ENCODE results near the gene CACTIN.
"Not testable (repeated sequence)": the region's sequence is repeated elsewhere in the genome, so short reads cannot be mapped to it uniquely, and the experiment has no call there.

Gene CACTIN

DNA sequence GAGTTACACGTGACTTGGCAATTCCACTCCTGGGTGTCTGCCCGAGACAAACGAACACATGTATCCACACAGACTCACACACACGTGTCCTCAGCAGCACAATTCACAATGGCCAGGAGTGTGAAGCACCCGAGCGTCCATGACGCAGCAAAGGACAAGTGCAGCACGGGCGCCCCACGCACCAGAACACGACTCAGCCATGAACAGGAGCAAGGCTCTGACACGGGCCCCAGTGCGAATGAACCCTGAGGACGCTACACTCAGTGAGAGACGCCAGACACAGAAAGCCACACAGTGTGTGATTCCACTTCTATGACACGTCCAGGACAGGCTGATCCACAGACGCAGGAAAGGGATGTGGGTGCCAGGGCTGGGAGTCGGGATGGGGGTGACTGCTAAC lies 37.2 kb upstream of the CACTIN start:
- DNase-seq (ENCODE audit: low read depth in 2 of 2) = no peak

DNA sequence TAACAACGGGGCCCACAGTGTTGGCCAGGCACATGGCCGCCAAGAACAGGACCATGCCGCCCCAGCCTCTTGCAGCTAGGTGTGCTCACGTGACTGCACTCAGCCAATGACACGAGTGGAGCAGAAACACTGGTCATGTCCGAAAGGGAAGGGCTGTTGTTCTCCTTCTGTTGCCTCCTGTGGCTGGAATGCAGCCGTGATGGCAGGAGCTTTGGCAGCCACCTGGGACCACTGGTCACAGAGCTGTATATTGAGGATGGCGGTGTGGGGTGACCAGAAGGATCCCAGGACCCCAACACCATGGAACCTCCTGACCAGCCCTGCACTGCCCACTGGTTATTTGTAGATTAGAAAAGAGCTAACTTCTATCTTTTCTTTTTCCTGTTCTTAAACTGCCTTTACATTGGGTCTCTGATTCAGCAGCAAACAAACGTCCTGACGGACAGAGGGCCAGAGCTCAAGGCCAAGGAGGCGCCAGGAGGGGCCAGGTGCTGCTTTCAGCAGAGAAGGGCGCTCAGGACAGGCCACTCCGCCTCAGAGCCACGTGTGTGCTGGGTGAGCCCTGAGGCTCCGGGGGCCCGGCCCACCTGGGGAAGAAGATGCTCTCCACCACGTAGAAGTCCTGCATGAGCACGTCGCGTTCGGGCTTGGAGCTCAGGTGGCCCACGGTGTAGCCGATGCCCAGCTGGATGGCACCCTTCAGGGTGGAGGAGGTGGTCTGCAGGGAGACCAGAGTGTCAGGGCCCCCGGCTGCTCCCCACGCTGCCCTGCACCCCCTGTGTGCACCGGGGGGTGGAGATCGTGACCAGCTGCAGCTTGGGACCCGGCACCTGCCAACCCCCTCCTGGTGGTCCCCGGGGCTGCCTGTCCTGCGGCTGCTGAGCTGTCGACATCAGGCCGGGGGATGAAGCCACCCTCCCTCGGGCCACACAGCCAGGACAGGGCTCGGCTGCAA lies 35.0 kb upstream of the CACTIN start:
- no peak for DNase-seq (ENCODE audit: low read depth in 2 of 2)

- no peak for DNase-seq (ENCODE audit: low read depth in 2 of 2)
These were observed 34.1 kb upstream of the CACTIN start for GRCh38 chr19:3660493-3661219.

- DNase-seq (ENCODE audit: low read depth in 2 of 2) = no peak
These were observed 33.1 kb upstream of the CACTIN start for GRCh38 chr19:3659746-3660112.

- no peak for DNase-seq (ENCODE audit: low read depth in 2 of 2)
These were observed 32.5 kb upstream of the CACTIN start for GRCh38 chr19:3658870-3659745.

- DNase-seq (ENCODE audit: low read depth in 2 of 2) = no peak
These were observed 31.6 kb upstream of the CACTIN start for GRCh38 chr19:3658004-3658869.

GRCh38 chr19:3657395-3657769 lies 30.8 kb upstream of the CACTIN start:
- DNase-seq (ENCODE audit: low read depth in 2 of 2) = no peak

DNA sequence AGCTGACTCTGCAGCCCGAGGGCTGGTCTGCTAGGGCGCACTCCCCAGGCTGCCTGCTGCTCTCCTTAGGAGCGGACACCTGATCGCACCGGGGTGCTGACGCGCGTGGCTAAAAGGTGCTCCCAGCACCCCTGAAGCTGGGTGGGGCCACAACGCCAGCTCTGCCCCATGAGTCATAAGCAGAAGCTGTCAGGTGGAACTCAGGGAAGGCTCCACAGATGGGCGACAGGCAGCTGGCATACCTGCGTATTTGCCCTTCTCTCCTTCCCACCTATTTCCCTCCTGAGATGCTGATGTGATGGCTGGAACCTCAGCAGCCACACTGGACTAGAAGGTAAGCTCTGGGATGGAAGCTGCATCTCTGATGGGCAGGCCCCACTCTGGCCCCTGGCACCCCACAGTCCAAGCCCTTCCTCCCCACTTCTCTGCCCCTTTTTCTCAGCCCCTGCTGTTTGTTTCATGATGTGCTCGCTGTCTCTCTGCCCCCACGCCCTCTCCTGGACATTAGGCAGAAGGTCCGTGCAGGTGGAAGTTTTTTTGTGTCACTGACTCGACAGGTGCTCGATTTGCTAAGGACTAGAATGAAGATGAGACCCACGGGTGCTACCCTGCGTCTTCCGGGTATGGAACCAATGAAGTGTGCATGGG lies 30.3 kb upstream of the CACTIN start:
- DNase-seq (ENCODE audit: low read depth in 2 of 2) = no peak

GRCh38 chr19:3656073-3656746 lies 29.6 kb upstream of the CACTIN start:
- no peak for DNase-seq (ENCODE audit: low read depth in 2 of 2)

DNA sequence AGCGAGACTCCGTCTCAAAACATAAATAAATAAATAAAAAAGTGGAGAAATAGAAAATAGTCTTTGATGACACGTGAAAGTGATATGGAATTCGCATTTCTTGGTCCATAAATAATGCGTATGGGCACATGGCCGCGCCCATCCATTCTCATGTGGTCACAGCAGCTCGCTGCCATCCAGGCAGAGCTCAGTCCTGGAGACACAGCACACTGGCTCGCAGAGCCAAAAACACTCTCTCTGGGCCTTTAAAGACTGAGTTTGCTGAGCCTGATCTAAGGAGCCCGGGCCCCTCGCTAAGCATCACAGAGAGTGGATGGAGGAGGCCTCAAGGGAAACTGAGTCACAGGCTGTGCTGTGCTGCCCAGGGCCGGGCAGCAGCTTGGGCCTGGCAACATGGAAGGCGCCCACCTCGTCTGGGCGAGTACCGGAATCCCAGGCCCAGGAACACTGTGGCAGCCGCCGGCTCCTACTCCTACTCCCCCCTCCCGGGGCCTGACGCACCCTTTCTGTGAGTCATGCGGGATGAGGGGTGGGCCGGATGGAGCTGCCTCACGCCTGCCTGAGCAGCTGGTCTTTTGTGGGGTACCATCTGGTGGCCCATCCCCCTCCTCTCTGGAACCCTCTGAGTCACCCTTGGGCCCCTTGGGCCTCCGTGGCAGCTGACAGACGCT lies 28.9 kb upstream of the CACTIN start:
- no peak for DNase-seq (ENCODE audit: low read depth in 2 of 2)

DNA sequence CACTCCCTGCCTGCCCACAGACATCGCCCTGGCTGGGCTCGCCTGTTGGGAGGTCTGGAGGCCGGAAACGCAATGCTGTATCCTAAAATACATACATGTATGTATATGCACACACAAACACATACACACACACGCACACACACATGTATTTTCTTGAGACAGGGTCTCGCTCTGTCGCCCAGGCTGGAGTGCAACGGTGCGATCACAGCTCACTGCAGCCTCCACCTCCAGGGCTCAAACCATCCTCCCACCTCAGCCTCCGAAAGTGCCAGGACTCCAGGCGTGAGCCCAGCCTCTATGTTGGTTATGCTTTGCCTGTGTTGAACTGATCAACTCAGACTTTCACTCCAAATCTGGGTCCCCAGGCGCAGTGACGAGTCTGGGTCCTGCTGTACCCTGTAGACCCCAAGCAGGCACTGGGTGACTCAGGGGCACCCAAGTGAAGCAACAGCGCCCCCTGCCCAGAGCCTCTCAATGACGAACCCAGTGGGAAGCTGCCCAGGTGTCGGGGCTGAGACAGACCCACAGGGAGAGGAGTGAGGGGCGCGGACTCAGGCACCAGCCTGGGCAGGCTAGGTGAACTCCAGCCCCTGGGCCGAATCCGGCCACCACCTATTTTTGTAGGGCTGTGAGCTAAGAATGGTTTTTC lies 27.4 kb upstream of the CACTIN start:
- no peak for DNase-seq (ENCODE audit: low read depth in 2 of 2)

DNA sequence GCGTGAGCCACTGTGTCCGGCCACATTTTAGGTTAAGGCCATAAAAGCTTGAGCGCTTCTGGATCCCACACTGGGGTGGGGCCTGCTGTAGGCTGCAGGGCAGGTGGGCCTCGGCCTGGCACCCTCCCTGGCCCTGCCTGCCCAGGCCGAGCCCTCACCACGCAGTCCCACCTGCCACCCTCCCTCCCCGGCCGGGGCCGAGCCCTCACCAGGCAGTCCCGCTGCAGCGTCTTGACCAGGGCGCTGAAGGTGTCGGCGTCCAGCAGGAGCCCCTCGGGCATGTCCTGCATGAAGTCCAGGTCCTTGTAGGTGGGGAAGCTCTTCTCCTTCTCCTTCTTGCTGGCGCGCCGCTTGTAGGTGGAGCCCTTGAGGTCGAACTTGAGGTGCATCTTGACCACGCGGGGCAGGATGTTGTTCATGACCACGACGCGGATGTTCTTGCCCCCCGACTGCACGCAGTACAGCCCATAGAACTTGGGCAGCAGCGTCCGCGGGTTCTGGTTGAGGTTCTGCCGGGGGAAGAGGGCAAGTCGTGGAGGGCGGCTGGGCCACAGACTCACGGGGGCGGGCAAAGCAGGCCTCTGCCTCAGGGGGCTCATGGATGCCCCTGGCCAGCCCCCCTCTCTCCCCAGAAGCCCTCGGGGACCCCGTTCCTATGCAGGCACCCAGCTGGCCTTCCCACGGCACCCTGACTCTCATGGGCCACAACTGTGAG lies 26.6 kb upstream of the CACTIN start:
- no peak for DNase-seq (ENCODE audit: low read depth in 2 of 2)

DNA sequence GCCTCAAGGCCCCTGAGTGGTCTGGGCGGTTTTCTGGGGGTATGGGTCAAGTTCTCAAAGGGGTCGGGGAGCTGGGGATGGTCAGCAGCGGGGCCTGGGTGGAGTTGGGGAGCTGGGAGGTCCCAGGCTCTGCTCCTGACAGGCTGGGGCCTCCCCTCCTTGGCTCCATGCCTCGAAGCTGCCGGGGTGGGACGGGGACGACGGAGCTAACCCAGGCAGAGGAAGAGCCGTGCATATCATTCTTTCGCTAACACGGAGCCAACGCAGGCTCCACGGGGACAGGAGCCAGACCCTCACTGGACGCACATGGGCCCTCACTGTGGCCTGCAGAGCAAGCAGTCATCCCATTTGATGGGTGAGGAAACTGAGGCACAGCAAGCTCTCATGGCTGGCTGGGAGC lies 25.8 kb upstream of the CACTIN start:
- DNase-seq (ENCODE audit: low read depth in 2 of 2) = no peak

DNA sequence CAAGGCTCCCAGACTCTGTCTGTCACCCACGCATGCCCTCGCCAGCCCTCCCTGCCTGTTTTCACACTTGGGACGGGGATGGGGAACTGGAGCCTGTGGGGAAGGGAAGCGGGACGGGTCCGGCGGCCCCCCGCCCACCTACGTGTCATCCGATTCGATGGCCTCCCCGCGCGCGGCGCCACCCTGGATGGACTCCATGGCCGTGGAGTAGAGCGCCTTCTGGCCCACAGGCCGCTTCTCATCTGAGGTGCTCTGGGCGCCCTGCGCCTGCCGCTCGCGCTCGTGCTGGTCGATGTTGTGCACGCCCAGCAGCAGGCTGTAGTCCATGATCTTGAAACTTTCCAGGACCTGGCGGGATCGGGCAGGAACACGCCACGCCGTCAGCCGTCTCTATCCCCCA lies 25.1 kb upstream of the CACTIN start:
- no peak for DNase-seq (ENCODE audit: low read depth in 2 of 2)

GRCh38 chr19:3649888-3650287 lies 23.3 kb upstream of the CACTIN start:
- DNase-seq (ENCODE audit: low read depth in 2 of 2) = no peak

DNA sequence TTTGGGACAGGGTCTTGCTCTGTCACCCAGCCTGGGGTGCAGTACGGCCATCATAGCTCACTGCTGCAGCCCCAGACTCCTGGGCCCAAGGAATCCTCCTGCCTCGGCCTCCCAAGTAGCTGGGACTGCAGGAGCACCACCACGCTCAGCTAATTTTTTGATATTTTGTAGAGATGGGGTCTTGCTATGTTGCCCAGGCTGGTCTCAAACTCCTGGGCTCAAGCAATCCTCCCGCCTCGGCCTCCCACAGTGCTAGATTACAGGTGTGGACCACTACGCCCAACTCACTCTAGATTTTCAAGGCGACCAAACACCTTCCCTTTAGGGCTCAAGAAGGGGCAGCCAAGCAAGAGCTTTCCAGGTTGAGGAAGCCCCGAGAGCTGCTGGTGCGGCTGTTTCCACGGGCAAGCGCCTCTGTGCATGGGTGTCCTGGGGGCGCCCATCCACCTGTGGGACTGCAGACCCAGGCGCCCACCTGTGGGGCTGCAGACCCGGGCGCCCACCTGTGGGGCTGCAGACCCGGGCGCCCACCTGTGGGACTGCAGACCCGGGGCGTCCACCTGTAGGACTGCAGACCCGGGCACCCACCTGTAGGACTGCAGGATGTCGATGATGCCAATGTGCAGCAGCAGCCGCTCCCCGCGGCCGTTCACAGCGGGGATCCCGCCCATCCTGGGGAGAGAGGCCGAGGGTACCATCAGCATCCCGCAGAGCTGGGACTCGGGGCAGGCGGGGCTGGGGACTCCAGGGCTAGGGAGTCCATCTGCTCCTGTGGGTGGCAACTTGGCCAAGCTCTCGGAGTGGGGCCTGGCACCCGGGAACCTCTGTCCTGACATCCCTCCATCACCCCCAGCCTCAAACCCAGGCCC lies 21.7 kb upstream of the CACTIN start:
- no peak for DNase-seq (ENCODE audit: low read depth in 2 of 2)

DNA sequence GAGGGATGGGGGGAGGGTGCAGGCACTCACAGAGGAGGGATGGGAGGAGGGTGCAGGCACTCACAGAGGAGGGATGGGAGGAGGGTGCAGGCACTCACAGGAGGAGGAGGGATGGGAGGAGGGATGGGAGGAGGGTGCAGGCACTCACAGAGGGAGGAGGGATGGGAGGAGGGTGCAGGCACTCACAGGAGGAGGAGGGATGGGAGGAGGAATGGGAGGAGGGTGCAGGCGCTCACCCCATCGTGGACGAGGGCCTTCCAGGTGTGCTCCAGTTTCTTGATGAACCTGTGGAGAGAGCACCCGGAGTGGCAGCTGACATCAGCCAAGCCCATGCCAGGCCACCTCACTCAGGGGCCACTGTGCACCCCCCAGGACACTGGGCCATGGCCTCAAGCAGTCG lies 20.5 kb upstream of the CACTIN start:
- DNase-seq (ENCODE audit: low read depth in 2 of 2) = not testable (repeated sequence)

Data from stimulated activated CD8-positive, alpha-beta memory T cell treated with anti-CD3 and anti-CD28 coated beads, Interleukin-7, amount 100 ng/mL, for 4 hours (primary cell).